PC-3 (cell line): ENCODE results near the gene DSCAM. TPM values are rescaled to one million over a fixed set of nuclear protein-coding genes. Genes with fewer than 3 reads are reported as not detected.

Source experiments
- ATAC-seq: fragments of 200-7000 bp; cut with Tn5 transposase; 2 replicates; pipeline ENCODE4 v1.9.1; 2020; ENCODE audit warnings: mild to moderate bottlenecking, moderate library complexity
- BruUV-seq: library from RNA; stranded (reverse); fragments of 400-500 nt; replicated peaks from 2 replicates; lab custom pipeline; 2021; lab: Mats Ljungman, UMichigan
- CTCF ChIA-PET: fragments of 300-600 bp; sonication (Branson Sonifier 250); formaldehyde crosslinking; loops from one replicate; lab custom pipeline; 2022; ENCODE audit warnings: antibody characterized with exemption; lab: Charles Lee
- POLR2A ChIA-PET: fragments of 300-600 bp; sonication (Branson Sonifier 250); formaldehyde crosslinking; loops from one replicate; lab custom pipeline; 2022; ENCODE audit warnings: antibody characterized with exemption; ENCODE audit not compliant: unreplicated experiment; lab: Charles Lee
- DNase-seq: peaks from one replicate; pipeline ENCODE4 v3.0.0-alpha.2; 2015
- H2AFZ ChIP-seq: fragments of 300-600 bp; sonication (generic); 2 replicates; pipeline ENCODE4 v1.6.0; 2016; ENCODE audit warnings: antibody characterized with exemption, low read length
- H3F3A ChIP-seq: fragments of 300-600 bp; sonication (generic); one replicate; pipeline ENCODE4 v1.6.0; 2017; ENCODE audit warnings: antibody characterized with exemption, low read length, control low read depth, mild to moderate bottlenecking; ENCODE audit not compliant: unreplicated experiment
- H3K27ac ChIP-seq: fragments of 300-600 bp; sonication (generic); 2 replicates; pipeline ENCODE4 v1.5.1; 2016; ENCODE audit warnings: mild to moderate bottlenecking, low read length
- H3K27me3 ChIP-seq: fragments of 300-600 bp; sonication (generic); 2 replicates; pipeline ENCODE4 v1.6.1; 2016; ENCODE audit warnings: low read length, mixed read lengths
- H3K36me3 ChIP-seq: fragments of 300-600 bp; sonication (generic); 2 replicates; pipeline ENCODE4 v1.6.1; 2016; ENCODE audit warnings: low read depth, mixed run types, low read length, mixed read lengths
- H3K4me1 ChIP-seq: fragments of 300-600 bp; sonication (generic); 2 replicates; pipeline ENCODE4 v1.5.1; 2016; ENCODE audit warnings: low read length; ENCODE audit not compliant: insufficient read depth
- H3K4me2 ChIP-seq: fragments of 300-600 bp; sonication (generic); 2 replicates; pipeline ENCODE4 v1.6.0; 2016; ENCODE audit warnings: low read length
- H3K4me3 ChIP-seq: fragments of 300-600 bp; sonication (generic); 2 replicates; pipeline ENCODE4 v1.5.1; 2016; ENCODE audit warnings: mild to moderate bottlenecking, low read length, mixed read lengths
- H3K79me2 ChIP-seq: fragments of 300-600 bp; sonication (generic); 2 replicates; pipeline ENCODE4 v1.6.1; 2017; ENCODE audit warnings: low read length, mixed read lengths
- H3K9ac ChIP-seq: fragments of 300-600 bp; sonication (generic); 2 replicates; pipeline ENCODE4 v1.6.0; 2016; ENCODE audit warnings: mild to moderate bottlenecking, low read length
- H3K9me2 ChIP-seq: fragments of 300-600 bp; sonication (generic); replicated peaks from 2 replicates; pipeline ENCODE4 v1.6.1; 2016; ENCODE audit warnings: mixed run types, low read length, mixed read lengths
- H3K9me3 ChIP-seq: fragments of 300-600 bp; sonication (generic); 2 replicates; pipeline ENCODE4 v1.6.1; 2016; ENCODE audit warnings: low read length, mixed read lengths
- H4K20me1 ChIP-seq: fragments of 300-600 bp; sonication (generic); 2 replicates; pipeline ENCODE4 v1.6.1; 2016; ENCODE audit warnings: low read length, mixed read lengths
- CTCF ChIP-seq: fragments of 300-600 bp; sonication (generic); conservative IDR thresholded peaks from 2 replicates; pipeline ENCODE4 v1.5.1; 2017; ENCODE audit warnings: antibody characterized with exemption, low read depth, mild to moderate bottlenecking, low read length
- EZH2 ChIP-seq: fragments of 300-600 bp; sonication (generic); IDR thresholded peaks from one replicate; pipeline ENCODE4 v1.6.1; 2017; ENCODE audit warnings: antibody characterized with exemption, mild to moderate bottlenecking, low read length; ENCODE audit not compliant: unreplicated experiment
- EZH2phosphoT487 ChIP-seq: fragments of 300-600 bp; sonication (generic); IDR thresholded peaks from 2 replicates; pipeline ENCODE4 v1.6.1; 2018; ENCODE audit warnings: mild to moderate bottlenecking, antibody characterized with exemption, low read length, borderline replicate concordance
- intact Hi-C: fragments of 100-400 bp; cut with micrococcal nuclease; formaldehyde crosslinking; loops from 2 replicates; pipeline ENCODE4 v1.9.0; 2023
- total RNA-seq: library from RNA; depleted of rRNA; stranded (reverse); fragments of >200 nt; gene quantifications from 2 replicates; pipeline ENCODE4 v1.2.3, GENCODE V29; 2014

DSCAM gene
- total RNA-seq, 1 experiment from 2014 or later: not detected

- no peak overlapping the region for H3K9ac ChIP-seq
- H3K4me2 ChIP-seq: no peak overlapping the region
- ATAC-seq (no peak), DNase-seq (no peak)
- intact Hi-C loops: no loop called here
- no peak overlapping the region for H2AFZ ChIP-seq
- no TSS peak for BruUV-seq
- CTCF ChIA-PET: no interaction called here
- H3K4me3 ChIP-seq: no peak overlapping the region
- no peaks in the 10 kb centered on the region for H3K79me2 ChIP-seq
- no peaks in the 10 kb centered on the region for H3K9me3 ChIP-seq
- H3K36me3 ChIP-seq: no peaks in the 10 kb centered on the region
- H3F3A ChIP-seq: no peaks in the 10 kb centered on the region
- H3K27ac ChIP-seq: no peak overlapping the region
- H4K20me1 ChIP-seq: no peaks in the 10 kb centered on the region
- H3K9me2 ChIP-seq: no peaks in the 10 kb centered on the region
- TF ChIP-seq EZH2: no peak
- TF ChIP-seq EZH2phosphoT487: no peak
- no peak for TF ChIP-seq CTCF
- POLR2A ChIA-PET: no interaction called here
- no peaks in the 10 kb centered on the region for H3K27me3 ChIP-seq
- no peaks in the 10 kb centered on the region for H3K4me1 ChIP-seq
Measured at GRCh38 chr21:40563900-40564299, 283.1 kb downstream of the DSCAM start.

GRCh38 chr21:40562242-40563002 lies 284.5 kb downstream of the DSCAM start:
- ChIA-PET CTCF (no interaction called here), POLR2A (no interaction called here)
- H3K4me1 ChIP-seq: no peaks in the 10 kb centered on the region
- no peaks in the 10 kb centered on the region for H3K36me3 ChIP-seq
- no TSS peak for BruUV-seq
- H3K27ac ChIP-seq: no peak overlapping the region
- no peak overlapping the region for H3K4me2 ChIP-seq
- no peak for DNase-seq
- no peaks in the 10 kb centered on the region for H3K9me2 ChIP-seq
- no peak overlapping the region for H3K9ac ChIP-seq
- ATAC-seq: no peak
- no peak for TF ChIP-seq CTCF
- TF ChIP-seq EZH2phosphoT487: no peak
- TF ChIP-seq EZH2: no peak
- H3F3A ChIP-seq: no peaks in the 10 kb centered on the region
- H2AFZ ChIP-seq: no peak overlapping the region
- H3K27me3 ChIP-seq: no peaks in the 10 kb centered on the region
- H4K20me1 ChIP-seq: no peaks in the 10 kb centered on the region
- intact Hi-C loops: no loop called here
- no peaks in the 10 kb centered on the region for H3K79me2 ChIP-seq
- no peak overlapping the region for H3K4me3 ChIP-seq
- H3K9me3 ChIP-seq: no peaks in the 10 kb centered on the region

GRCh38 chr21:40556442-40556968 lies 290.5 kb downstream of the DSCAM start:
- ATAC-seq: no peak
- no peaks in the 10 kb centered on the region for H3K4me1 ChIP-seq
- H3K36me3 ChIP-seq: no peaks in the 10 kb centered on the region
- intact Hi-C loops: no loop called here
- no peak overlapping the region for H3K9ac ChIP-seq
- no peak overlapping the region for H3K4me2 ChIP-seq
- H3K27ac ChIP-seq: no peak overlapping the region
- BruUV-seq: no TSS peak
- H3F3A ChIP-seq: no peaks in the 10 kb centered on the region
- no peaks in the 10 kb centered on the region for H4K20me1 ChIP-seq
- POLR2A ChIA-PET: no interaction called here
- no peaks in the 10 kb centered on the region for H3K27me3 ChIP-seq
- DNase-seq: no peak
- H3K9me2 ChIP-seq: no peaks in the 10 kb centered on the region
- H2AFZ ChIP-seq: no peak overlapping the region
- H3K4me3 ChIP-seq: no peak overlapping the region
- H3K9me3 ChIP-seq: peaks cover 14% of the 10 kb centered on the region; the same call in 1 of the 2 replicates
- H3K79me2 ChIP-seq: no peaks in the 10 kb centered on the region
- TF ChIP-seq CTCF (no peak), EZH2phosphoT487 (no peak), EZH2 (no peak)
- CTCF ChIA-PET: no interaction called here
